GM12873 (cell line): ENCODE measurements around the gene KIF5A.

ENCODE experiments used
- CTCF ChIP-seq: IDR thresholded peaks from 2 replicates; pipeline ENCODE4 v1.5.1; 2012; ENCODE audit warnings: low read depth, mild to moderate bottlenecking, moderate library complexity, low read length, control low read depth; ENCODE audit not compliant: insufficient read depth; ENCODE audit errors: missing control alignments

Gene KIF5A

GRCh38 chr12:57629897-57630471 is 80.1 kb downstream of the KIF5A start:
- no peak for TF ChIP-seq CTCF

GRCh38 chr12:57630891-57631433 is 81.1 kb downstream of the KIF5A start:
- no peak for TF ChIP-seq CTCF

GRCh38 chr12:57631566-57632072 is 81.8 kb downstream of the KIF5A start:
- no peak for TF ChIP-seq CTCF

GRCh38 chr12:57632073-57632957 is 82.5 kb downstream of the KIF5A start:
- peak; percentile 3 for TF ChIP-seq CTCF

- peak; percentile 81 for TF ChIP-seq CTCF
These were observed 83.4 kb downstream of the KIF5A start, which contains the start of gene B4GALNT1 for GRCh38 chr12:57632958-57633840. Gene B4GALNT1 (minus strand): TSS chr12:57633201. CDS start chr12:57632132, 1,069 bp downstream.
